Measurements from ENCODE around the gene TOMM20. TPM values are rescaled to one million over a fixed set of nuclear protein-coding genes. Genes with fewer than 3 reads are reported as not detected.

The TOMM20 gene
- total and polyA plus RNA-seq, 2 donors (not counting 1 experiment from before 2014, with no cell fraction given) = 25.0 to 77.3 TPM

DNA sequence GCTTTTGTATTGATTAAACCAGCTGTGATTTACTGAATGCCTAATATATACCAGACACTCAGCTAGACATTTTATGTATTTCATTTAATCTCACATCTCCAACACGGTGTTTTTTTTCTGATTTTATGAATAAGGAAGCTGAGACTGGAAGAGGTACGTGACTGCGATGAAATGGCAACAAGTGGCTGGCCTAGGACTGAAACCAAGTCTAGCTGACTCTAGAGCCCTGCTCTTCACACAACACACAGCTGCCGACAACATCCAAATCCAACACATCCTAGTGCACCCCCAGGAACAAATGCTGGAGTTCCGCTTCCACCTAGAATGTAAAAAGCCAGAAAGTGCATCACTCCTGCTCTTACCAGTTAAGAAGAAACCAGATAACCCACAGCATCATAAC, 10.7 kb upstream of the TOMM20 start:
- H2AFZ ChIP-seq (ENCODE audit: insufficient read depth, low read depth, low read length, poor library complexity, severe bottlenecking) = no peak overlapping the region
- Mint-ChIP-seq H3K4me3 (no peak overlapping the region), H3K27me3 (no peaks in the 10 kb centered on the region), H3K9me3 (ENCODE audit: insufficient read depth) (no peaks in the 10 kb centered on the region), H3K27ac (no peak overlapping the region), H3K4me1 (peaks cover 2% of the 10 kb centered on the region)
- WGBS (ENCODE audit: insufficient coverage) = 100% methylated on average over 4 of the region's 5 CpGs
- CTCF ChIA-PET = no interaction called here
- no peak overlapping the region for H3K9ac ChIP-seq (ENCODE audit: low read length)
- POLR2A ChIA-PET = interaction anchor here (1.5 kb wide), 1 partner anchor 21 kb away, joined by 3 read pairs; the partner anchor contains the start of gene RBM34
- no peaks in the 10 kb centered on the region for H3K27me3 ChIP-seq (replicated peaks in 1 of 4; ENCODE audit: control extremely low read depth in 1 of 4, control insufficient read depth in 3 of 4, insufficient read depth in 4 of 4, low read length in 3 of 4)
- no peaks in the 10 kb centered on the region for H3K4me1 ChIP-seq (ENCODE audit: control insufficient read depth in 2 of 2, insufficient read depth in 2 of 2, low read length in 2 of 2)
- no peak overlapping the region for H3K4me2 ChIP-seq (replicated peaks; ENCODE audit: low read depth, low read length, poor library complexity, severe bottlenecking)
- H4K20me1 ChIP-seq (ENCODE audit: control insufficient read depth, insufficient read depth, low read length, poor library complexity, severe bottlenecking) = peaks cover 24% of the 10 kb centered on the region
- ATAC-seq (ENCODE audit: low read depth) (no peak), DNase-seq (no peak)
- no peak overlapping the region for H3K4me3 ChIP-seq (ENCODE audit: control extremely low read depth in 1 of 5, extremely low read depth in 1 of 5, insufficient read depth in 1 of 5, low read depth in 2 of 5, low read length in 4 of 5)
- no peak overlapping the region for H3K27ac ChIP-seq (ENCODE audit: low read length in 2 of 2)
- TF ChIP-seq, protein P1, sequence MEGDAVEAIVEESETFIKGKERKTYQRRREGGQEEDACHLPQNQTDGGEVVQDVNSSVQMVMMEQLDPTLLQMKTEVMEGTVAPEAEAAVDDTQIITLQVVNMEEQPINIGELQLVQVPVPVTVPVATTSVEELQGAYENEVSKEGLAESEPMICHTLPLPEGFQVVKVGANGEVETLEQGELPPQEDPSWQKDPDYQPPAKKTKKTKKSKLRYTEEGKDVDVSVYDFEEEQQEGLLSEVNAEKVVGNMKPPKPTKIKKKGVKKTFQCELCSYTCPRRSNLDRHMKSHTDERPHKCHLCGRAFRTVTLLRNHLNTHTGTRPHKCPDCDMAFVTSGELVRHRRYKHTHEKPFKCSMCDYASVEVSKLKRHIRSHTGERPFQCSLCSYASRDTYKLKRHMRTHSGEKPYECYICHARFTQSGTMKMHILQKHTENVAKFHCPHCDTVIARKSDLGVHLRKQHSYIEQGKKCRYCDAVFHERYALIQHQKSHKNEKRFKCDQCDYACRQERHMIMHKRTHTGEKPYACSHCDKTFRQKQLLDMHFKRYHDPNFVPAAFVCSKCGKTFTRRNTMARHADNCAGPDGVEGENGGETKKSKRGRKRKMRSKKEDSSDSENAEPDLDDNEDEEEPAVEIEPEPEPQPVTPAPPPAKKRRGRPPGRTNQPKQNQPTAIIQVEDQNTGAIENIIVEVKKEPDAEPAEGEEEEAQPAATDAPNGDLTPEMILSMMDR (IDR thresholded peaks at IDR 0.05) = no peak
- H3K79me2 ChIP-seq (ENCODE audit: control insufficient read depth, insufficient read depth, low read length) = peaks cover 25% of the 10 kb centered on the region
- H3K36me3 ChIP-seq (replicated peaks in 1 of 2; ENCODE audit: control extremely low read depth in 1 of 2, control insufficient read depth in 1 of 2, extremely low read depth in 1 of 2, insufficient read depth in 2 of 2, low read length in 1 of 2) = peaks cover 19 to 71% of the 10 kb centered on the region in 2 experiments
- intact Hi-C loops (cut with micrococcal nuclease) = no loop called here
- no peaks in the 10 kb centered on the region for H3K9me3 ChIP-seq (ENCODE audit: control extremely low read depth in 1 of 3, control insufficient read depth in 2 of 3, insufficient read depth in 1 of 3, low read length in 2 of 3)

DNA sequence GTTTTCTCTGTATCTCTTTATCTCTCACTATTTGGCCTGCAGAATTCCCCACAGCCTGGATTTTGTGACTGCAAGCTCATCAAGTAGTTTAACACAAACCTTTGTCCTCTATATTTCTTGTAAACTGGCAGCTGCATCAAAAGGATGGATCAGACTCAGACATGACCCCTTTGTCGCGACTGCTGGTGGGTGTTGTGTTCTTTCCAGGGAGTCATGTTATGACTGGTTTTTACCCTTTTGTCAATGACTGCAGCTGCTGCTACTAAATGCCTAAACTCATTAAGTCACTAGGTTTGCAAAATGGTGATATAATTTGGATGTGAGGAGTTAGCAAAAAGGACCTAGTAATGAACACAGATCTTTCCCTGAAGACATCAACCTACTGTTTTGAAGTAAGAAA, 10.2 kb upstream of the TOMM20 start:
- H3K4me1 ChIP-seq (ENCODE audit: control insufficient read depth in 2 of 2, insufficient read depth in 2 of 2, low read length in 2 of 2) = no peaks in the 10 kb centered on the region
- H3K36me3 ChIP-seq (replicated peaks in 1 of 2; ENCODE audit: control extremely low read depth in 1 of 2, control insufficient read depth in 1 of 2, extremely low read depth in 1 of 2, insufficient read depth in 2 of 2, low read length in 1 of 2) = peaks cover 19 to 75% of the 10 kb centered on the region in 2 experiments
- H4K20me1 ChIP-seq (ENCODE audit: control insufficient read depth, insufficient read depth, low read length, poor library complexity, severe bottlenecking) = peaks cover 20% of the 10 kb centered on the region
- no peak overlapping the region for H2AFZ ChIP-seq (ENCODE audit: insufficient read depth, low read depth, low read length, poor library complexity, severe bottlenecking)
- no peak for ATAC-seq (ENCODE audit: low read depth)
- DNase-seq = no peak
- H3K27me3 ChIP-seq (replicated peaks in 1 of 4; ENCODE audit: control extremely low read depth in 1 of 4, control insufficient read depth in 3 of 4, insufficient read depth in 4 of 4, low read length in 3 of 4) = no peaks in the 10 kb centered on the region
- H3K79me2 ChIP-seq (ENCODE audit: control insufficient read depth, insufficient read depth, low read length) = peaks cover 22% of the 10 kb centered on the region
- no peaks in the 10 kb centered on the region for H3K9me3 Mint-ChIP-seq (ENCODE audit: insufficient read depth)
- TF ChIP-seq EZH2 (IDR thresholded peaks at IDR 0.05; ENCODE audit: borderline replicate concordance, insufficient read depth, low read depth, low read length, poor library complexity, severe bottlenecking) = no peak
- no peaks in the 10 kb centered on the region for H3K9me3 ChIP-seq (ENCODE audit: control extremely low read depth in 1 of 3, control insufficient read depth in 2 of 3, insufficient read depth in 1 of 3, low read length in 2 of 3)
- CTCF ChIA-PET = no interaction called here
- intact Hi-C loops (cut with micrococcal nuclease) = no loop called here
- H3K4me1 Mint-ChIP-seq = no peaks in the 10 kb centered on the region
- no peak overlapping the region for H3K27ac Mint-ChIP-seq
- no peak overlapping the region for H3K27ac ChIP-seq (ENCODE audit: low read length in 2 of 2)
- H3K9ac ChIP-seq (ENCODE audit: low read length) = no peak overlapping the region
- H3K4me2 ChIP-seq (replicated peaks; ENCODE audit: low read depth, low read length, poor library complexity, severe bottlenecking) = no peak overlapping the region
- POLR2A ChIA-PET = interaction anchor here (1.5 kb wide), 1 partner anchor 22 kb away, joined by 3 read pairs; the partner anchor contains the start of gene RBM34
- whole genome bisulfite sequencing (ENCODE audit: insufficient coverage) = 83% methylated on average over 2 of the region's 2 CpGs
- H3K27me3 Mint-ChIP-seq = no peaks in the 10 kb centered on the region
- no peak overlapping the region for H3K4me3 Mint-ChIP-seq
- no peak overlapping the region for H3K4me3 ChIP-seq (ENCODE audit: control extremely low read depth in 1 of 5, extremely low read depth in 1 of 5, insufficient read depth in 1 of 5, low read depth in 2 of 5, low read length in 4 of 5)

All from B cell (primary cell).